OCI-LY7 (cell line): ENCODE results near the gene MALRD1.

Source experiments
- EZH2phosphoT487 ChIP-seq: fragments of 200-600 bp; sonication (generic); IDR thresholded peaks from 2 replicates; pipeline ENCODE4 v1.6.1; 2018; ENCODE audit warnings: low read depth, borderline replicate concordance, mild to moderate bottlenecking, mixed run types, antibody characterized with exemption, low read length, moderate library complexity, mixed read lengths
- TF ChIP-seq, protein P1 (sequence below): fragments of 200-600 bp; sonication (generic); conservative IDR thresholded peaks from 2 replicates; pipeline ENCODE4 v1.5.1; 2014; ENCODE audit warnings: mild to moderate bottlenecking, antibody characterized with exemption, low read length, moderate library complexity, mixed read lengths

DNA sequence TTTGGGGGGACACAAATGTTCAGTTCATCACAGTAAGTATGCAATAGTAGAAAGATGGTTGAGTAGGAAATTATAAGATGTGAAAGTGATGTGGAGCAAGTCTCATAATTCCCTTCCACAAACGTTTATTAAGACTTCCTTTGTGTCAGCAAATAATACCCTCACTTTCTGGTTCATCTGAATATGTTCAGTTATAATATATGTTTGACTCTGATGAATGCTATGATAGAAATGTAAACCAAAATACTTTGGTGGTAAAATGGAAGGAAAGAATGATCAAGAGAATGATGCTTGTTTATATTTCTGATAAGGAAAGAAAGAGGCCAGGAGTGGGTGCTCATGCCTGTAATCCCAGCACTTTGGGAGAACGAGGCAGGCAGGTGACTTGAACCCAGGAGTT lies 655.9 kb downstream of the MALRD1 start:
- no peak for TF ChIP-seq EZH2phosphoT487
- TF ChIP-seq, protein P1, sequence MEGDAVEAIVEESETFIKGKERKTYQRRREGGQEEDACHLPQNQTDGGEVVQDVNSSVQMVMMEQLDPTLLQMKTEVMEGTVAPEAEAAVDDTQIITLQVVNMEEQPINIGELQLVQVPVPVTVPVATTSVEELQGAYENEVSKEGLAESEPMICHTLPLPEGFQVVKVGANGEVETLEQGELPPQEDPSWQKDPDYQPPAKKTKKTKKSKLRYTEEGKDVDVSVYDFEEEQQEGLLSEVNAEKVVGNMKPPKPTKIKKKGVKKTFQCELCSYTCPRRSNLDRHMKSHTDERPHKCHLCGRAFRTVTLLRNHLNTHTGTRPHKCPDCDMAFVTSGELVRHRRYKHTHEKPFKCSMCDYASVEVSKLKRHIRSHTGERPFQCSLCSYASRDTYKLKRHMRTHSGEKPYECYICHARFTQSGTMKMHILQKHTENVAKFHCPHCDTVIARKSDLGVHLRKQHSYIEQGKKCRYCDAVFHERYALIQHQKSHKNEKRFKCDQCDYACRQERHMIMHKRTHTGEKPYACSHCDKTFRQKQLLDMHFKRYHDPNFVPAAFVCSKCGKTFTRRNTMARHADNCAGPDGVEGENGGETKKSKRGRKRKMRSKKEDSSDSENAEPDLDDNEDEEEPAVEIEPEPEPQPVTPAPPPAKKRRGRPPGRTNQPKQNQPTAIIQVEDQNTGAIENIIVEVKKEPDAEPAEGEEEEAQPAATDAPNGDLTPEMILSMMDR = no peak
